GM12878 (cell line): Measurements from ENCODE around the gene LPAR6.

Source experiments
- E4F1 ChIP-seq: fragments of 450-650 bp; IDR thresholded peaks from 2 replicates; pipeline ENCODE4 v1.6.1; 2018; ENCODE audit warnings: borderline replicate concordance, mild to moderate bottlenecking; ENCODE audit not compliant: partially characterized antibody
- EZH2 ChIP-seq: IDR thresholded peaks from 2 replicates; pipeline ENCODE4 v1.6.1; 2012; ENCODE audit warnings: low read depth, mild to moderate bottlenecking, control low read depth, inconsistent platforms, low read length, borderline replicate concordance; ENCODE audit not compliant: control insufficient read depth
- POLR2A ChIP-seq: IDR thresholded peaks from 2 replicates; pipeline ENCODE4 v1.6.1; 2011; ENCODE audit warnings: low read depth, mild to moderate bottlenecking, low read length
- REST ChIP-seq: IDR thresholded peaks from 2 replicates; pipeline ENCODE4 v1.6.1; 2012; ENCODE audit warnings: mild to moderate bottlenecking, low read depth, low read length
- SP1 ChIP-seq: IDR thresholded peaks from one replicate; pipeline ENCODE4 v1.6.1; 2011; ENCODE audit warnings: low read depth, low read length
- SREBF2 ChIP-seq: IDR thresholded peaks from 2 replicates; pipeline ENCODE4 v1.6.1; 2012; ENCODE audit warnings: mild to moderate bottlenecking, low read length
- SUZ12 ChIP-seq: fragments of 200-600 bp; sonication (generic); IDR thresholded peaks from one replicate; pipeline ENCODE4 v1.6.1; 2018; ENCODE audit warnings: antibody characterized with exemption, mild to moderate bottlenecking; ENCODE audit not compliant: unreplicated experiment
- TBL1XR1 ChIP-seq: IDR thresholded peaks from 2 replicates; pipeline ENCODE4 v1.6.1; 2012; ENCODE audit warnings: low read depth, low read length, improper control_type of control experiment
- USF1 ChIP-seq: IDR thresholded peaks from 2 replicates; pipeline ENCODE4 v1.6.1; 2011; ENCODE audit warnings: borderline replicate concordance, low read depth, mild to moderate bottlenecking, moderate library complexity, mixed read lengths, low read length; ENCODE audit not compliant: insufficient read depth; ENCODE audit errors: extremely low read length
- ZNF687 ChIP-seq: fragments of 450-650 bp; IDR thresholded peaks from 2 replicates; pipeline ENCODE4 v1.6.1; 2017; ENCODE audit warnings: mild to moderate bottlenecking, moderate library complexity

- no peak for TF ChIP-seq SP1
- TF ChIP-seq REST = no peak
- no peak for TF ChIP-seq TBL1XR1
- TF ChIP-seq E4F1 = no peak
- no peak for TF ChIP-seq SUZ12
- no peak for TF ChIP-seq EZH2
- no peak for TF ChIP-seq POLR2A
- TF ChIP-seq USF1 = no peak
- no peak for TF ChIP-seq SREBF2
- TF ChIP-seq ZNF687 = no peak
Observed at GRCh38 chr13:48377857-48378256, 35.1 kb downstream of the LPAR6 start.
